Keratinocyte (primary cell): ENCODE measurements around the gene MRPL52. TPM values are rescaled to one million over a fixed set of nuclear protein-coding genes. Genes with fewer than 3 reads are reported as not detected.

Source experiments
- DNase-seq: peaks from one replicate; pipeline ENCODE4 v3.0.0-alpha.2; 2011; ENCODE audit warnings: low read depth, missing footprints, low spot score
- FAIRE-seq: peaks from 2 replicates; lab custom pipeline; 2011; peaks lifted over from hg19 to GRCh38; lab: Jason Lieb, UNC
- H2AFZ ChIP-seq: 2 replicates; pipeline ENCODE4 v1.6.0; 2012; ENCODE audit warnings: low read length, control low read depth, inconsistent platforms; ENCODE audit not compliant: control insufficient read depth
- H3K27ac ChIP-seq: 2 replicates; pipeline ENCODE4 v1.5.1; 2011; ENCODE audit warnings: low read length; ENCODE audit not compliant: control insufficient read depth, insufficient read depth
- H3K27me3 ChIP-seq: 3 replicates; pipeline ENCODE4 v1.6.0; 2011; ENCODE audit warnings: low read length; ENCODE audit not compliant: control insufficient read depth, insufficient read depth; ENCODE audit errors: extremely low read depth
- H3K36me3 ChIP-seq, 2 experiments: 2 replicates in 1 of 2; 3 replicates in 1 of 2; pipeline ENCODE4 v1.5.1; 2011; ENCODE audit warnings: low read length in 2 of 2, mild to moderate bottlenecking in 1 of 2; ENCODE audit not compliant: control insufficient read depth in 2 of 2, insufficient read depth in 2 of 2; ENCODE audit errors: extremely low read depth in 1 of 2
- H3K4me1 ChIP-seq: 3 replicates; pipeline ENCODE4 v1.5.1; 2011; ENCODE audit warnings: low read length; ENCODE audit not compliant: control insufficient read depth, insufficient read depth; ENCODE audit errors: extremely low read depth
- H3K4me2 ChIP-seq: 3 replicates; pipeline ENCODE4 v1.6.0; 2011; ENCODE audit warnings: low read depth, low read length; ENCODE audit not compliant: control insufficient read depth, insufficient read depth; ENCODE audit errors: extremely low read depth
- H3K4me3 ChIP-seq, 3 experiments: fragments of 200-600 bp in 1 of 3; sonication (generic) in 1 of 3; 2 replicates in 2 of 3; 3 replicates in 1 of 3; pipeline ENCODE4 v1.5.1; 2011 to 2016; ENCODE audit warnings: low read length in 3 of 3, mild to moderate bottlenecking in 3 of 3, control low read depth in 2 of 3, inconsistent platforms in 1 of 3, low read depth in 1 of 3, mixed read lengths in 1 of 3, mixed run types in 1 of 3, moderate library complexity in 1 of 3; ENCODE audit not compliant: control insufficient read depth in 2 of 3, insufficient read depth in 2 of 3; ENCODE audit errors: extremely low read depth in 1 of 3
- H3K79me2 ChIP-seq: 2 replicates; pipeline ENCODE4 v1.6.0; 2012; ENCODE audit warnings: low read length; ENCODE audit not compliant: control insufficient read depth, insufficient read depth
- H3K9ac ChIP-seq: 3 replicates; pipeline ENCODE4 v1.6.0; 2011; ENCODE audit warnings: low read length; ENCODE audit not compliant: control insufficient read depth, insufficient read depth; ENCODE audit errors: extremely low read depth
- H3K9me1 ChIP-seq: 3 replicates; pipeline ENCODE4 v1.6.0; 2011; ENCODE audit warnings: low read length; ENCODE audit not compliant: control insufficient read depth, insufficient read depth; ENCODE audit errors: extremely low read depth
- H3K9me3 ChIP-seq: 2 replicates; pipeline ENCODE4 v1.5.1; 2012; ENCODE audit warnings: low read depth, low read length; ENCODE audit not compliant: control insufficient read depth
- H4K20me1 ChIP-seq: 3 replicates; pipeline ENCODE4 v1.6.0; 2011; ENCODE audit warnings: low read length; ENCODE audit not compliant: control insufficient read depth, insufficient read depth; ENCODE audit errors: extremely low read depth
- CTCF ChIP-seq, 3 experiments: IDR thresholded peaks in 1 of 3; conservative IDR thresholded peaks in 1 of 3; optimal IDR thresholded peaks in 1 of 3; 2 replicates in 2 of 3; 3 replicates in 1 of 3; pipeline versions ENCODE3 to v1.5.1; 2011; ENCODE audit warnings: low read length in 3 of 3, mild to moderate bottlenecking in 3 of 3, moderate library complexity in 2 of 3, control low read depth in 1 of 3, inconsistent platforms in 1 of 3; ENCODE audit not compliant: insufficient read depth in 2 of 3; ENCODE audit errors: extremely low read depth in 1 of 3
- EZH2 ChIP-seq: IDR thresholded peaks from one replicate; pipeline ENCODE4 v1.6.1; 2012; ENCODE audit warnings: inconsistent platforms, mild to moderate bottlenecking, low read length, moderate library complexity
- dilution Hi-C: fragments of 300-500 bp; cut with MboI; formaldehyde crosslinking; loops from one replicate; pipeline ENCODE4 v1.7.0; 2020; ENCODE audit warnings: low sequenced_read_pairs; ENCODE audit not compliant: extremely low pct_ligation_motif_present
- polyA plus RNA-seq, 5 experiments: library from polyadenylated mRNA; depleted of rRNA in 3 of 5; stranded (reverse) in 3 of 5; stranded (forward) in 1 of 5; unstranded in 1 of 5; fragments of >200 nt; gene quantifications; 1 replicate in 1 of 5; 2 replicates in 3 of 5; 3 replicates in 1 of 5; pipeline versions ENCODE4 v1.2.1 to v1.2.3, GENCODE V29; 2011 to 2012; ENCODE audit warnings: missing spikeins in 2 of 5, low read depth in 1 of 5, low replicate concordance in 1 of 5

MRPL52 gene
- polyA plus RNA-seq, 1 donor (not counting 4 experiments of a cell fraction or from before 2014, with no cell fraction given): 104 TPM

DNA sequence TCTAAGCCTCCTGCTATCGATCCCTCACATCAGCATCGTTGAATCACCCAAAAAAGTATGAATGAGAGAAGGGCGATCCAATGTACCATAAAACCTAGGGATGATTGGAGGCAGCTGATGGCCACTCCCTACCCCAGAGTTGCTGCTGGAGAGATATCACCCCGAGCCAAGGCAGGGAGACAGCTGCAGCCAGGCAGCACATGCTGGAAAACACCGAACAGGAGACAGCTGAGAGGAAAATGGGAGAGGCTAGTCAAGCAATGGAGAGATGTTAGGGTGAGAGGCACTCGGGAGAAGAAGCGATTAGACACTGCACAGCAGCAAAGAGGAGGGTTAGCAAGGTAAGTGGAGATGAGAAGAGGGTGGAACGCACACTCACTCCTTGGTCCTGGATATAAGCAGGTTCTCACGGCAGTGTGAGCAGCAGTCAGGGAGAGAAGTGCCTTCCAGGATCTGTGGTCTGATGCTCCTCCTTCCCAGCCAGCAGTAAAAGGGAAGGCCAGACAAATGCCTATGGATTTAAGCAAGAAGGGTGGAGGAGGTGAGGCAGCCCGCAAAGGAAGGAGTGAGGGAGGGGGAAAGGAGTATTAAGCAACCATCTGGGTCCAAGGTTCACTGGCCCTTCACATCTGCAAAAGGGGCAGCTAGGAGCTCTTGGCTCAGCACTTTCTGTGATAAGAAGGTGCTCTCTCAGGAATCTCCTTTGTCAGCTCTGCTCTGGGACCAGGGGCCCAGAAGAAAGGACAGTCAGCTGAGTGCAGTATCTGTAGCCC, 14.6 kb upstream of the MRPL52 start, which contains the start of gene SLC7A7:
Gene SLC7A7, minus strand, starts transcription at position 495 of the 773 bp plus-strand sequence. CDS start 2,037 bp downstream, outside the sequence.
- Histone ChIP-seq H3K4me1 (peaks cover 6% of the 10 kb centered on the region), H2AFZ (peak within 1 kb of the TSS; percentile 75), H3K4me3 (no peak within 1 kb of the TSS), H3K27me3 (no peaks in the 10 kb centered on the region), H4K20me1 (no peaks in the 10 kb centered on the region), H3K9ac (no peak within 1 kb of the TSS), H3K9me3 (no peaks in the 10 kb centered on the region), H3K79me2 (no peaks in the 10 kb centered on the region), H3K4me2 (peak within 1 kb of the TSS; percentile 23), H3K27ac (no peak within 1 kb of the TSS), H3K9me1 (no peaks in the 10 kb centered on the region), H3K36me3 (no peaks in the 10 kb centered on the region)
- DNase-seq (no peak), FAIRE-seq (no peak)
- dilution Hi-C loops: no loop called here
- no peak for TF ChIP-seq CTCF (optimal IDR thresholded peaks at IDR 0.05 in 1 of 3, IDR thresholded peaks at IDR 0.05 in 1 of 3, conservative IDR thresholded peaks at IDR 0.05 in 1 of 3; ENCODE audit: extremely low read depth in 1 of 3, insufficient read depth in 2 of 3, low read length in 3 of 3)

- Histone ChIP-seq H4K20me1 (no peaks in the 10 kb centered on the region), H3K4me3 (no peak overlapping the region), H3K4me1 (peaks cover 22% of the 10 kb centered on the region), H3K9ac (no peak overlapping the region), H3K36me3 (no peaks in the 10 kb centered on the region), H3K79me2 (no peaks in the 10 kb centered on the region), H3K27ac (no peak overlapping the region), H2AFZ (no peak overlapping the region), H3K9me3 (no peaks in the 10 kb centered on the region), H3K27me3 (no peaks in the 10 kb centered on the region), H3K9me1 (no peaks in the 10 kb centered on the region), H3K4me2 (no peak overlapping the region)
- DNase-seq (no peak), FAIRE-seq (no peak)
- dilution Hi-C loops: no loop called here
- TF ChIP-seq CTCF (optimal IDR thresholded peaks at IDR 0.05 in 1 of 3, IDR thresholded peaks at IDR 0.05 in 1 of 3, conservative IDR thresholded peaks at IDR 0.05 in 1 of 3; ENCODE audit: extremely low read depth in 1 of 3, insufficient read depth in 2 of 3, low read length in 3 of 3) (no peak), EZH2 (no peak)
Observed at GRCh38 chr14:22819151-22819988, 10.3 kb upstream of the MRPL52 start.
